SH-SY5Y (cell line): Measurements from ENCODE around the gene PRR5.

Source experiments
- GATA2 ChIP-seq: IDR thresholded peaks from 2 replicates; pipeline ENCODE4 v1.6.1; 2011; ENCODE audit warnings: mild to moderate bottlenecking, low read depth, low read length
- GATA3 ChIP-seq: IDR thresholded peaks from 2 replicates; pipeline ENCODE4 v1.6.1; 2011; ENCODE audit warnings: low read depth, mild to moderate bottlenecking, low read length, moderate library complexity

PRR5 gene

DNA sequence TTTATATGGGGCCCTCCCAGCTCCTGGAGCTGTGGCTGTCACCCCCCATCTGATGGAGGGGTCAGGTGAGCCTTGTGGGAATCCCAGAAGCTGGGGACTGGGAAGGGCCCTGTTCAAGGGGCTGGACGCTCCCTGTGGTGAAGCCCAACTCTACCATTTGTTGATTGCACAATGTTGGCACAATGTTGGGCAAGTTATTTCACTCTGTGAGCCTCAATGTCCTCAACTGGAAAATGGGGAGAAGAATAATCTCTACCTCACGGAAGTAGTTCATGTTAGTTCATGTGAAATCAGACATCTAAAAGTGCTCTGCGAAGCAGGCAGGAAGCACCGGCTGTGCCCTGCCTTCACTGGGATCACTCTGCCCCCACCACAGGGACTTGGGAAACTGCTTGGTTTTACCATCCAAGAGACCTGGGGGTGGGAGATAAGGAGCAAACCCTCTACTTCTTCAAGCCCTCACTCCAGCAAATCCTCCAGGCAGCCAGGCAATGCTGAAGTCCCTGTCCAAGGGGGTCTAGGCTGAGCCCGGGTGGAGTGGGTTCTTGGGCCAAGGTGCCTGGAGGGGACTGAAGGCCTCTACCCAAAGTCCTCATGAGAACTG, 715 bp upstream of the PRR5 start:
- TF ChIP-seq GATA3 (no peak), GATA2 (no peak)

DNA sequence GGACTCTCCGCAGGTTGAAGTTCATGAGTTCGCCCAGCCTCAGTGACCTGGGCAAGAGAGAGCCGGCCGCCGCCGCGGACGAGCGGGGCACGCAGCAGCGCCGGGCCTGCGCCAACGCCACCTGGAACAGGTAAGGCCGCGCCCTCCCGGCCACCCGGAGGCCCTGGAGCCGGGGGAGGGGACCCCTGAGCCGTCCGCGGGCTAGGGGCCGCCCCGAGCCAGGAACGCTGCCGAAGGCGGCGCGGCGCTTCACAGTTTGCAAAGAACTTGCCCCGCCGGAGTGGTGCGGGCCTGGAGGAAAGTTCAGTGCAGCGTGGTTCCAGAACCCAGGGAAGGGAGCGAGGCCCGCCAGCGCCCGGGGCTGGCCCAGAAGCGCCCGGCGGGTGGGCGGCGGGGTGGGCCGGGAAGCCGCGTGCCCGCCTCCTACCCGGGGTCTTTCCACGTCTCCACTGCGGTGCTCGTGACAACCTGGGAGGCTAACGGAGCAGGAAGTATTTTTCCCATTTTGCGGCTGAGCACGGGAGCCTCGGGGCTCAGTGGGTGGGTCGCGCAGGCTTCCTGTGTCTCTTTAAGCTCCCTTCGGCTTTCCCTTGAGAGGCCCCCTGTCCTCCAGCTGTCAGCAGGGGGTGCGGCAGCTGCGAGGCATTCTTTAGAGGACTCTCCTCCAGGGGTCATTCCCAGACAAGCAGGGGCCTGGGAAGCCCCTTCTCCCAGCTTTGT, 635 bp downstream of the PRR5 start:
- no peak for TF ChIP-seq GATA3
- TF ChIP-seq GATA2: no peak

DNA sequence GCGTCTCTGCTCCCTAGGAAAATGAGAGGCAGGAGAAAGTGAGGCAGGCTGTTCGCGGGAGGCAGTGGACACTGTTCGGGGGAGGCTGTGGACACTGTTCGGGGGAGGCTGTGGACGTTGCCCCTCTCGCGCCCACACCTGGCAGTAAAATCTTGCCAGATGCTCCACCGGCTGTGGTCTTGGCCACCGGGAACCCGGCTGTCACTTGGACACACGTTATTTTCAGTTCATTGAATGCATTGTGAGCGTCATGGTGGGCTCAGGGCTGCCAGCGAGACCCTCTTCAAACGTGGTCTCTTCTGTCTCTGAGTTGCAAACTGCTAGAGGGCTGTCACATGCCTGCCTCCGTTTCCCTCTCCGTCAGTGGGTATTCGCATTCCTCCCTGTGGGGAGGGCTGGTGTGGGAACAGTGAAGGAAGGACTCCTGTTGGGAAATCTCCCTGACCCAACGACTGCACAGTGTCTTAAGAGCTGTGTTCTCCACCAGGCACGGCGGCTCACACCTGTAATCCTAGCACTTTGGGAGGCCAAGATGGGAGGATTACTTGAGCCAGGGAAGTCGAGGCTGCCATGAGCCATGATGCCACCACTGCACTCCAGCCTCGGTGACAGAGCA, 1.4 kb downstream of the PRR5 start:
- TF ChIP-seq GATA2: no peak
- no peak for TF ChIP-seq GATA3

- TF ChIP-seq GATA2 (no peak), GATA3 (no peak)
These were observed 2.4 kb downstream of the PRR5 start for GRCh38 chr22:44704159-44705021.

DNA sequence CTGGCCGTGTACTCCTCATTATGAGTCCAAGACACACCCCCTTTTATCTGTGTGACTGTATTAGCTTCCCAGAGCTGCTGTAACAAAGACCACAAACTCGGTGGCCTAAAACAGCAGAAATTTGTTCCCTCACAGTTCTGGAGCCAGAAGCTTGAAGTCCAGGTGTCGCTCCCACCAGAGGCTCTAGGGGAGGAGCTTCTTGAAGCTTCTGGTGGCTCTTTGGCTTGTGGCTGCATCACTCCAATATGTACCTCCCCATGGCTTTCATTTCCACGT, 3.0 kb downstream of the PRR5 start:
- TF ChIP-seq GATA2 (no peak), GATA3 (no peak)

GRCh38 chr22:44706488-44706887, 4.5 kb downstream of the PRR5 start:
- no peak for TF ChIP-seq GATA3
- no peak for TF ChIP-seq GATA2

DNA sequence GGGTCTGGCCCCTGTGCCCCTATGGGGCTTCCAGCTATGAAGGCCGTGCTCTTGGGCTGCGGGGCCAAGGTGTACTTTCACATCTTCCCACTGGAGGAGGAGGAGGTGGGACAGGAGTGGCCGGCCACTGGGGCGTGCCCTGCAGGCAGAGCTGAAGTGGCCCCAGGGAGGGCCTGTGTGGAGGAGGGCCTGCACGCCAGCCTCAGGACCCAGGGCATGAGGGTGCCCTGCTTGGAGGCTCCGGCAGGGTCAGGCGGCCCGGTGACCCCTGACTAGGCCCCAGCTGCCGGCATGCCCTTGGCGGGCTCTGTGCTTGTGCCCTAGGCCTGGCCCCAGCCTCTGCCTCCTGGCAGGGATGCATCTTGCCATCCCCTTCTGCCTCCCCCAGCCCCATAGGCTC, 5.2 kb downstream of the PRR5 start:
- TF ChIP-seq GATA2 (no peak), GATA3 (no peak)

GRCh38 chr22:44707752-44708151, 5.7 kb downstream of the PRR5 start:
- no peak for TF ChIP-seq GATA2
- TF ChIP-seq GATA3: no peak

- no peak for TF ChIP-seq GATA2
- TF ChIP-seq GATA3: no peak
These were observed 7.9 kb downstream of the PRR5 start for GRCh38 chr22:44709881-44710392.

DNA sequence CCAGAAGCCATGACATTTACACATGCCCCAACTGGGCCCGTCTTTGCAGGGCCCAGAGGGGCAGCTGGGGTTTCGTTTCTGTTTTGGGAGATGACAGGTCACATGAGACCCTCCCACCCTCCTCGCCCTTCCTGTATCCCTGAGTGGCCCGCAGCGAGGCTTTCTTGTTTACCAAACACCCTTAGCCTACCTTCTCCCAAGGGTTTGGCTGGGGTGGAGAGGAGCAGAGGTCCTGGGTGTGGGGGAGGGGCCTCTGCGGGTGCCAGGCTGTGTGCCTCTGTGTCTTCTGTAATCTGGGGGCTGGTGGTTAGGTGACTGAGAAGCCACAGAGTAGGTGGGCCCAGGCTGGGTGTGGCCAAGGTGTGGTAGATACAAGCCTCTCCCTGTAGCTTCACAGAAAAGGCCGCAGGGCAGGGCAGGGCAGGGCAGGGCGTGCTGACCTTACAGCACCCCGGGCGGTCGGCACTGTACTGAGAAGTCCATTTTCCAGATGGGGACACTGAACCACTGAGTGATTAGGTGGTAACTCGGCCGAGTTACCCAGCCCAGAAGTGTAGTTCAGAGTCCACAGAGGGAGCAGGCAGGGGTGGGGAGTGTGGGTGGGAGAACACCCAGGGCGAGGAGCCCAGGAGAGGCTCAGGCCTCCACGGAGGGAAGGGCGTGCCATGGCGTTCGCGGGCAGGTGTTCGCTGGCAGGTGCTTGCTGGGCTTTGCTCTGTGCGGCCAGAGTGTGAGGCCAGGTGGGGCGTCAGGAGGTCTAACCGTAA, 8.7 kb downstream of the PRR5 start:
- no peak for TF ChIP-seq GATA3
- no peak for TF ChIP-seq GATA2

DNA sequence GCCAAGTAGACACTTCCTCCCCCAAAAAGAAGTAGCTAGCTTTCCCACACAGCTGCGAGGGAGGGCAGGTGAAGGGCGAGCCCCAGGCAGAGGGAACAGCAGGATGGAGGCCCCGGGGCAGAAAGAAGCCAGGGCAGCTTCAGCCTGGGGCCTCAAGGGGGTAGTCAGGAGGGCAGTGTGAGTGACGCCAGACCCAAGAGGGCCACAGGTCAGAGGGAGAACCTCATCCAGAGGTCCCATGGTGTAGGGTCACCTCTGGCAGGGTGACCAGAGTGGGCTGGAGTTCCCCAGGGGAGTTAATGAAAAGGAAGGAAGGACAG, 9.2 kb downstream of the PRR5 start:
- TF ChIP-seq GATA2: no peak
- no peak for TF ChIP-seq GATA3

DNA sequence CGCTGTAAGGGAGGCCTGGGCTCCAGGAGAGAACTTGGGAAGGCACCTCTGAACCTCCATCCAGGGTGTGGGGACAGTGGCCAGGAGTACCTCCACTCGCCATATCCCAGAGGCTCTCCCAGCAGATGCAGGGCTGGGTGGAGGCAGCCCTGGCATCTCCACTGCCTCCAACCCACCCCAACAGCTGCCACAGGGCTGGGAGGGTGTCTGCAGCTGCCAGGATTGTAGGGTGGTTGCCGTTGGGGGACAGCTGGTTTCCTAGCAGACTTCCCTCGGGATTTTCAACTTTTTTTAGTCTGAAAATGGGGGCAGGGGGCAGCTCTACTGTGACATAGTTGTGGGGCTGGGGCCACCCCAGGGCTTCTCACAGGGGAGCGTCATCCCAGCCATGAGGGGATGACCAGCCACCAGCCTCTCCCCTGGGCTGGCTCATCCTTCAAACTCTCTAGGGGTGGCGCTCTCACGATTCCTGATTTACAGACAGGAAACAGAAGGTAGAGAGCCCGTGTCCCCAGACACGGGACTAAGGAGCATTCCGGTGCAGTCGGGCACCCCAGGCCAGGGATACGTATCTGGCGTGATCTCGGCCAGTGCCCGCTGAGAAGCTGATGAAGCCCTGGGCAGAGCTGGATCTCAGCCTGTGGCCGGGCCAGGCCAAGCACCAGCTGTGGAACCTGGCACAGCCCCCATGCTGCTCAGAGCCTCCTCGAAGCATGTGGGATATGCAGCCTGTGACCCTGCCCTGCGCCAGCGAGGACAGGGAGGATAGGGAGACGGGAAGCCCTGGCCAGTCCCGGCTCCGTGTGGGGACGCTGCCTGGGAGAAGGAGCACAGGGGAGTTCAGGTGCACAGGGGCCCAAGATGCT, 9.9 kb downstream of the PRR5 start:
- TF ChIP-seq GATA3: no peak
- no peak for TF ChIP-seq GATA2

DNA sequence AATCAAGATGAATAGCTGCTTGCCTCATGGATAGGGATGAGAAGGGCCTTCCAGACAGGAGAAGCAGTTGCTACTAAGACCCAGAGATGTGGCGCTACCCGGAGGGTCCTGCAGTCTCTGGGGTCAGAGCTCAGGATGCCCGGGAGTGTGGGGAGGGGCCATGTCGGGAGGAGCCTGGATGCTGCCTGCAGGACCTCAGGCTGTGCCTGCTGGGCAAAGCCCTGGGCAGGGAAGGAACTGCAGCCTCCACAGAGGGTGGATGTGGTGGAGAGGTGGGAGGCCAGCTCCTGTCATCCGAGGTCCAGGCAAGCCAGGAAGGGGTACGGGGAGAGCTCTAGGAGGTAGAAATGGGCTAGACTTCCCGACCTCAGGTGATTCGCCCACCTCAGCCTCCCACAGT, 11.0 kb downstream of the PRR5 start:
- no peak for TF ChIP-seq GATA2
- TF ChIP-seq GATA3: no peak

DNA sequence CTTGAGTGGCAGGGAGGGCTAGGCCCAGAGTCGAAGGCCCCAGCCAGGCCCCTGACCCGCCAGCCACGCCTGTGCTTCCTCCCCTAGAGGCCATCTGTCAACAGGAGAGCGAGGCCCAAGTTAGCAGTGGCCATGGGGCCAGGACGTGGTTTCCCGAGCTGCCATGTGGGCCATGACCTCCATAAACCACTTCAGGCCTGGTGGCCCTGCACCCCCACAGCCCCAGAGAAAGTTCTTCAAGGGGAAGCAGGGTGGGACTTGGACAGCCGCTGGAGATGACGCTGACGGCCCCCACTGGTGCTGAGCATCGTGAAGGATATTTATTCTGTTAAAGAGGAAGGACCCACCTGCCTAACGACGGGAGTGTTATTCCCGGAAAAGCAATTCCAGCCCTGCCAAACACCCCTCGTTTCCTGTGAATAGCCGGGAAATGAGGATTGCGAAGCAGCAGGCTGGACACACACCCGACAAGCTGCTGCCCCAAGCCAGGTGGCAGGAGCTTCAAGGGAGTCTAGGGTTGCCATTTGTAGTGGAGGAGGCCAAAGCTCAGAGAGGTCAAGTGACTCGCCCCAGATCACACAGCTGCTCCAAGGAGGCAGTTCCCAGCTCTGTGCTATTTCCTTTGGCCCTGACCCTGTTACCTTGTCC, 12.8 kb downstream of the PRR5 start:
- TF ChIP-seq GATA3: no peak
- no peak for TF ChIP-seq GATA2

- TF ChIP-seq GATA2: no peak
- no peak for TF ChIP-seq GATA3
These were observed 16.4 kb downstream of the PRR5 start for GRCh38 chr22:44718418-44718817.
